SIG-M5 treated with dmso at 0.1 percent for 504 hours (cell line): ENCODE data around the gene FNDC10.
"Not testable (repeated sequence)": the region's sequence is repeated elsewhere in the genome, so short reads cannot be mapped to it uniquely, and the experiment has no call there.

Source experiments
- DNase-seq: peaks from one replicate; lab custom pipeline; 2025; ENCODE audit not compliant: unreplicated experiment; lab: John Stamatoyannopoulos, UW

The FNDC10 gene

GRCh38 chr1:1599935-1600860 lies at the start of gene FNDC10:
Gene FNDC10, minus strand, starts transcription at chr1:1600135. Its CDS starts 120 bp downstream, at chr1:1600015.
- DNase-seq = no peak

- DNase-seq = not testable (repeated sequence)
Observed at GRCh38 chr1:1648265-1648664, 48.3 kb upstream of the FNDC10 start.

- not testable (repeated sequence) for DNase-seq
Observed at GRCh38 chr1:1647567-1648241, 47.8 kb upstream of the FNDC10 start.

- DNase-seq = not testable (repeated sequence)
Observed at GRCh38 chr1:1646326-1646725, 46.4 kb upstream of the FNDC10 start.

DNA sequence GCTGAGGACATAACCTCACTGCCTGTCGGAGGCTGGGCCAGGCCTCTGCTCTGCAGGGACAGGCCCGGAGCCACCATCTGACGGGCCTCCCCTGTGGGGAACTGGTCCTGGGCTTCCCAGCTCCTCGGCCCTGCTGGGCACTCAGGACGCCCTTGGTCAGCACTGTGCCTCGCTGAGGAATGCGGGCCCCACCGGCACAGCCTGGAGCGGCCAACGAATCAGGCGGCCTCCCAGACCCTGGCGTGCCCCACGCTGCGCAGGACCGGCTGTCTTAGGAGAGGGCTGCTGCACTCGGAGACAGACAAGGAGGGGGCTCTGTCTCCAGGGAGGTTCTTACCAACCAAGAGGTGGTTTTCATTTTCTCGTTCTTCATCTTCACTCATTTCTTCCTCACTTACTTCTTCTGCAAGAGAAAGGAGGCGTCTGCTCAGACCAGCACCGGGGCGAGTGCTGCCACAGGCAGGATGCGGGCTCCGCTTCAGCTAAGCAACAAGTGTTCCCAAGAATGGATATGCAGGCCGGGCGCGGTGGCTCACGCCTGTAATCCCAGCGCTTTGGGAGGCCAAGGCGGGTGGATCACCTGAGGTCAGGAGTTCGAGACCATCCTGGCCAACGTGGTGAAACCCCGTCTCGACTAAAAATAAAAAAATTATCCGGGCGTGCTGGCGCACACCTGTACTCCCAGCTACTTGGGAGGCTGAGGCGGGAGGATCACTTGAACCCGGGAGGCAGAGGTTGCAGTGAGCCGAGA lies 41.0 kb upstream of the FNDC10 start:
- DNase-seq = not testable (repeated sequence)

DNA sequence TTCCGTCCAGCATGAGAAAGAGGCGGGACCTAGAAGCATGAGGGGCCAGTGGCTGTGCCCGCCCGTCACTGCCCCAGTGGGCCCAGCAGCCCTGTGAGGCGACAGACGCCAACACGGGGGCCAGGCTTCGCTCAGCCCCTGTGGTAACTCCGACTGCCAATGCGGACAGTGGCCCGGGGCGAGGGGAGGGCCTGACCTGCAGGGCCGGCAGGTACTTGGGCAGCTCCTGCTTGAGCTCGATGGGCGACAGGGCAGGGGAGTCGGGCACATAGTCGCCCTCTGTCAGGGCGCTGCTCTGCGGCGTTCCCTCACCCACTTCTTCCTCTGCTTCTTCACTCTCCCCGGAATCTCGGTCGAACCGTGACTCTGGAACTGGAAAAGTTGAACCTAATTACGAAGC lies 40.1 kb upstream of the FNDC10 start:
- not testable (repeated sequence) for DNase-seq

GRCh38 chr1:1639368-1639767 lies 39.4 kb upstream of the FNDC10 start:
- not testable (repeated sequence) for DNase-seq

DNA sequence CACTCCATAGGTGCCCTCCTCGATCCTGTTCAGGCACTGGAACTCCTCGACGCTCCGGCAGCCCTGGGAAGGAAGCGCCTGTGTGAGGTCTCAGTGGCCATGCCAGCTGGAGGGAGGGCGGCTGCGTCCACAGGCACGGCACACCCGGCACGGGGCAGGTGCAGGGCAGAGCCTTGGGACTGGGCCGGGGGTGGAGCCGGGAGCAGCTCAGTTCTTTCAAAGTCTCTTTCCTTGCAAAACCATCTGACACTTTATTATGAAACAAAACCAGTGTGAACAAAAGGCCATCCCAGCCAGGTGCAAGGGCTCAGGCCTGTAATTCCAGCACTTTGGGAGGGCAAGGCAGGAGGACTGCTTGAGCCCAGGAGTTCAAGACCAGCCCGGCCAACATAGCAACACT lies 38.6 kb upstream of the FNDC10 start:
- DNase-seq = not testable (repeated sequence)

DNA sequence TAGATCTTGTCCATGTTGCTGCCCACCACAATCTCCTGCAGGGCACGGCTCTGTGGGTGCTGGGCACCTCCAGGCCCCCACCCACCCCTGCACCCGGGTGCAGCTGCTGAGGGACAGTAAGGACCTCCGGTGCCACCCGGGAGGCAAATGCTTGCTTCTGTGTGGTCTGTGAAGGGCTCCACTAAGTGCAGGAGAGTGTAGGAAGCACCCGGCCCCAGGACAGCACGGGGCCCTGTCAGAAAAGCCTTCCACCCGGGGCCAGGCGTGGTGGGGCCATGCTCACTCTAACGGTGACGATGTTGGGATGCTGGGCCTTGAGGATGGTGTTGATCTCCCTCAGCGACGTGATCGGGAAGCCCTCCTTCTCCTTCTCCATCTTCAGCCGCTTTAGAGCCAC lies 37.5 kb upstream of the FNDC10 start:
- DNase-seq = not testable (repeated sequence)

DNA sequence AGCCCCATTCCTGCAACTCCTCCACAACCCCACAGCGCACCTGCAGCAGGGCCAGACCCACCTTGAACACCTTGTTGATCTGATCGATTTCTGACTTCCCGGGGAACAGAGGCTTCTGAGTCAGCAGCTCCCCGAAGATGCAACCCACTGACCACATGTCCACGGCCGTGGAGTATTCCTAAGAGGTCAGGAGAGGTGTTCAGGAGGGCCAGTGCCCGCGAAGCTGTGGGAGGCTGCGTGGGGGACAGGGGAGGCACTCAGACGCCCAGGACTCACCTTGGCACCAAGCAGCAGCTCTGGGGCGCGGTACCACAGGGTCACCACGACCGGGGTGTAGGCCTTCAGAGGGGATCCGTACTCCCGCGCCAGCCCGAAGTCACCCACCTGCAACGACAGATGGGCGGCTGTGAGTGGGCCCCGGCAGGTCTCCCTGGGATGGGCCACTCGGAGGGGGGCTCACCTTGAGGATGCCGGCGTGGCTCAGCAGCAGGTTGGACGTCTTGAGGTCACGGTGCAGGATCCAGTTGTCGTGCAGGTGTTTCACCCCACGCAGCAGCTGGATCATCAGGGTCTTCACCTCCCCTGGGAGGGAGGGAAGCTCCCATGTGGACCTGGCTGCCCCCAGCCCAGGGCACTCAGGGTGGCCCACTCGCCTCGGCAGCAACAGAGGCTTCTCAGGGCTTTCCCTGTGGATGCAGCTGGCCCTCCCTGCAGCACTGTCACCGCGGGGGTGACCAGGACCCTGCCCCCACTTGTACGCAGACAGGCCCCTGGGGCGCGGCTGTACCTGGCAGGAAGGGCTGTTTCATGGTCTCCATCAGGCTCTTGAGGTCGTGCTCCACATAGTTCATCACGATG lies 36.9 kb upstream of the FNDC10 start:
- not testable (repeated sequence) for DNase-seq

DNA sequence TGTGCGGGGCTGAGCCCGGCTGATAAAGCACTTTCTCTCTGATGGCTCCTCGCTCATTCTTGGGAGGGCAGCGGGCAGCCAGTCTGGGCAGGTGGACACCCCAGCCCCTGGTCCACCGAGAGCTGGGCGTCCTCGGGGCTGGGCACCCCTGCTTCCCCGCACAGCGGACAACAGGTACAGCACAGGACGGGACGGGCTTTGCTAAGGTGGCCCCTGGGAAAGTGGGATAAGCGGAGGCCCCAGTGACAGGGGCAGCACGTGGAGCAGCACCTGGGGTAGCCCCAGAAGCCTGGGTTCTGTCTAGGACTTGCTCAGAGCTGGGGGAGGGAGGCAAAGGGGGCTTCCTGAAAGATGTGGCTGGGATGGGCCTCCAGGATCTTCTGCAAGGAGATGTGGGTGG lies 34.7 kb upstream of the FNDC10 start:
- DNase-seq = not testable (repeated sequence)

DNA sequence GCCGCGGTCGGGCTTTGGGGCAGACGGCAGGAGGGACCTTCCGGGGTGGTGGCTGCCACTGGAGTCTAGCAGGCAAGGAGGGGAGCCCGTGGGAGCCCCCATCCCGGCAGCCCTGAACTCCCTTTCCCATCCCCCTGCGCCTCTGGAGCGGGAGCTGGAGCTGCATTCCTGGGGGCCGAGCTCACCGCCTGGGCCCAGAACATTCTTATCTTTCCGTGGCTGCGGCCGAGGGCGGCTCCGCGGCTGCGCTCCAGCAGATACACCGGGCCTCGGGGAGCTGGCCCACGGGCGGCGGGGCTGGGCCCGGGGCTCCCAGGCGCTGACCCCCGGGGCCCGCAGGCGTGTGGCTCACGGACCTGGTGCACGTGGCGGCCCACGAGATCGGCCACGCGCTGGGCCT lies 33.5 kb upstream of the FNDC10 start:
- DNase-seq = not testable (repeated sequence)

- DNase-seq = no peak
Observed at GRCh38 chr1:1631782-1632420, 32.0 kb upstream of the FNDC10 start, which contains the start of gene MMP23B. Gene MMP23B, plus strand, starts transcription at chr1:1632173. Its CDS starts 46 bp downstream, at chr1:1632219.

GRCh38 chr1:1630965-1631781 lies 31.2 kb upstream of the FNDC10 start:
- no peak for DNase-seq

DNA sequence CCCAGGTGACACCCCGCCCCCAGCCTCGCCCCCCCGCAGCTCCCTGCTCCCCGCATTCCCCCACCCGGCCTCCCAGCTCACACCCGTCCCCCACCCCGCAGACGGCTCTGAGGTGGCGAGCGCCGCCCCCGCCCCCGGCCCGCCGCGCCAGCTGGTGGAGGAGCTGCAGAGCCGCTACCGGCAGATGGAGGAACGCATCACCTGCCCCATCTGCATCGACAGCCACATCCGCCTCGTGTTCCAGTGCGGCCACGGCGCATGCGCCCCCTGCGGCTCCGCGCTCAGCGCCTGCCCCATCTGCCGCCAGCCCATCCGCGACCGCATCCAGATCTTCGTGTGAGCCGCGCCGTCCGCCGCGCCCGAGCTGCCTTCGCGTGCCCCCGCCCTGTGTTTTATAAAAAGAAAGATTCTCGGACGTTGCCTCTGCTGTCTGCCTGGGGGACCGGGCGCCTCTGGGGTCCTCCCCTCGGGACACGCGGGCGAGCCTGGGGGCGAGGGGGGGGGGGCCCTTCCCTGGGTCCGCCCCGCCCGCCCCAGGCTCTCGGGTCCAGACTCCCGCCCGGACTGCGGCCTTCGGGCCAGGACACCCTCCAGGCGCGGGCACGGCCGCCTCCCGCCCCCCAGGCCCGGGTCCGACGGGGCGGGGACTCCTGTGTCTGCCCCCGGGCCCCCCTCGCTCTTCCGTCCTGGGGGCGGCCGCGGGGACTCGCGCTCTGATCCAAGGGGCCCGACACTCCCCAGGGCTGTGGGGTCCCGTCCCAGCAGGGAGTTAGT lies 30.4 kb upstream of the FNDC10 start:
- DNase-seq = no peak

DNA sequence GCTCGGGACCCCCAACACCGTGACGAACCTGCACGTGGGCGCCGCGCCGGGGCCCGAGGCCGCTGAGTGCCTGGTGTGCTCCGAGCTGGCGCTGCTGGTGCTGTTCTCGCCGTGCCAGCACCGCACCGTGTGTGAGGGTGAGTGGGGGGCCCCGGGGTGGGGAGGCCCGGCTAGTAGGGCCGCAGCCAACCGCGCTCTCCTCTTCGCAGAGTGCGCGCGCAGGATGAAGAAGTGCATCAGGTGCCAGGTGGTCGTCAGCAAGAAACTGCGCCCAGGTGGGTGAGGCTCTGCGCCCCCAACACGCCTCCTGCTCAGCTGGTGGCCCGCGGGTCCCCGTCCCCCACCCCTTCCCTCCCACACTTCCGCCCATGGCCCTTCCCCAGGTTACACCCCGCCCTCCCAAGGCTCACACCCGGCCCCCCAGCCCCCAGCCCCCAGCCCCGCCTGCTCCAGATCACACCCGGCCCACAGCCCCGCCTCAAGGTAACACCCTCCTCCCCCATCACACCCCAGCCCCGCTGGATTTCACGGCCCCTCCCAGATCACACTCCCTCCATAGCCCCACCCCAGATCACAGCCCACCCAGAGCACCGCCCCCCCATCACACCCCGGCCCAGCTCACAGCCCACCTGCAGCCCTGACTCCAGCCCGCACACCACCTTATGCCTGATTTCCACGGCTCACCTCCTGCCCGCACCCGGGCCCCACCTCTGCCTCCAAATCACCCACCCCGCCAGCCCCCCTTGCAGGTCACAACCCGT lies 29.7 kb upstream of the FNDC10 start:
- no peak for DNase-seq

GRCh38 chr1:1628754-1629429 lies 29.0 kb upstream of the FNDC10 start:
- DNase-seq = no peak
